ENCODE results near the gene DNAL1.
A peak's percentile ranks its signal among the peaks of the same experiment; 100 is the strongest.
"Not testable (repeated sequence)": the region's sequence is repeated elsewhere in the genome, so short reads cannot be mapped to it uniquely, and the experiment has no call there.

The DNAL1 gene

DNA sequence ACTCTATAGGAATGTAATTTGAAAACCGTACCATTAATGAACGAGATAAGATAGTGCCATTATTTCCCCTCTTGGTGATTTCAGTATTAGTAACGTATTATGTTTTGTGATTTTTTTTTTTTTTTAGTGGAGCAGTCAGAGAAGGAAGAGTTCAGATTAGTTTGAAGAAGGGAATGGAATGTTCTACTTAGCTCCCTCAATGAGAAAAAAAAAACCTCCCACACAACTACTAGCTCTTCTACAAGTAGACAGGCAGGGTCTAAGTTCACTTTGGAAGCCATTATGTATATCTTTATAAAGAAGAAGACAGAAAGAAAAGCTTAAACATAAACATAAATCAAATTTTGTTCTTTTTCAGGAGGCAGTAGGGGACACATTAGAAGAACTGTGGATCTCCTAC lies 42.1 kb downstream of the DNAL1 start:
- Mint-ChIP-seq H3K36me3 (ENCODE audit: insufficient read depth) (peaks cover 3% of the 10 kb centered on the region), H3K27me3 (no peaks in the 10 kb centered on the region), H3K9me3 (no peaks in the 10 kb centered on the region), H3K4me1 (no peaks in the 10 kb centered on the region), H3K4me3 (no peak overlapping the region), H3K27ac (ENCODE audit: low read depth) (no peak overlapping the region)
- DNase-seq (ENCODE audit: low spot score in 2 of 2) (no peak), ATAC-seq (replicated peaks; ENCODE audit: extremely low read depth, poor library complexity, severe bottlenecking) (no peak)

DNA sequence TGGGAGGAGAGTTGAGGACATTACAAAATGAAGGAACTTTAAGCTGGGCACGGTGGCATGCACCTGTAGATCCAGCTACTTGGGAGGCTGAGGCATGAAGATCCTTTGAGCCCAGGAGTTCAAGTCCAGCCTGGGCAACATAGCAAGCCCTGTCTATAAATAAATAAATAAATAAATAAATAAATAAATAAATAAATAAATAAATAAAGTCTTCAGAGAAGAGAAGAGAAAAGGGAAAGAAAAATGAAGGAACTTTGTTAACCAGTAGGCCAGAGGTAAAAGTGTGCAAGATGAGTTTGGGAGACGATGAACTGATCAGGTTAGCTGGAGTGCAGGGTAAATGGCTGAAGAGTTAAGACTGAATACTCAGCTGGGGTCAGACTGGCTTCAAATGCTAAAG lies 49.3 kb downstream of the DNAL1 start:
- Mint-ChIP-seq H3K4me1 (no peaks in the 10 kb centered on the region), H3K4me3 (no peak overlapping the region), H3K27ac (ENCODE audit: low read depth) (no peak overlapping the region), H3K9me3 (no peaks in the 10 kb centered on the region), H3K27me3 (no peaks in the 10 kb centered on the region), H3K36me3 (ENCODE audit: insufficient read depth) (peaks cover 3% of the 10 kb centered on the region)
- no peak for ATAC-seq (replicated peaks; ENCODE audit: extremely low read depth, poor library complexity, severe bottlenecking)
- no peak for DNase-seq (ENCODE audit: low spot score in 2 of 2)

DNA sequence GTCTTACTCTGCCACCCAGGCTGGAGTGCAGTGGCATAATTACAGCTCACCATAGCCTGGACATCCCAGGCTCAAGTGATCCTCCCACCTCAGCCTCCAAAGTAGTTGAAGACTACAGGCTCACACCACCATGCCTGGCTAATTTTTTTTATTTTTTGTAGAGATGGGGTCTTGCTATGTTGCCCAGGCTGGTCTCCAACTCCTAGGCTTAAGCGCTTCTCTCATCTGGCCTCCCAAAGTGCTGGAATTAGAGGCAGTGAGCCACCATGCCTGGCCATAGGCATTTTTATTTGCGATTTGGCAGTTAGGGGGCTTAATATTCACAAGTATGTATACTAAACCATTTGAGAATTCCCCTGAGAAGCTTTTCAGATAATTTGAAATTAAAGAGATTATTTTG lies 50.3 kb downstream of the DNAL1 start:
- no peak for ATAC-seq (replicated peaks; ENCODE audit: extremely low read depth, poor library complexity, severe bottlenecking)
- H3K36me3 Mint-ChIP-seq (ENCODE audit: insufficient read depth), result peaks cover 3% of the 10 kb centered on the region
- no peak overlapping the region for H3K4me3 Mint-ChIP-seq
- H3K27me3 Mint-ChIP-seq, result no peaks in the 10 kb centered on the region
- H3K27ac Mint-ChIP-seq (ENCODE audit: low read depth), result no peak overlapping the region
- no peak for DNase-seq (ENCODE audit: low spot score in 2 of 2)
- no peaks in the 10 kb centered on the region for H3K9me3 Mint-ChIP-seq
- H3K4me1 Mint-ChIP-seq, result no peaks in the 10 kb centered on the region

DNA sequence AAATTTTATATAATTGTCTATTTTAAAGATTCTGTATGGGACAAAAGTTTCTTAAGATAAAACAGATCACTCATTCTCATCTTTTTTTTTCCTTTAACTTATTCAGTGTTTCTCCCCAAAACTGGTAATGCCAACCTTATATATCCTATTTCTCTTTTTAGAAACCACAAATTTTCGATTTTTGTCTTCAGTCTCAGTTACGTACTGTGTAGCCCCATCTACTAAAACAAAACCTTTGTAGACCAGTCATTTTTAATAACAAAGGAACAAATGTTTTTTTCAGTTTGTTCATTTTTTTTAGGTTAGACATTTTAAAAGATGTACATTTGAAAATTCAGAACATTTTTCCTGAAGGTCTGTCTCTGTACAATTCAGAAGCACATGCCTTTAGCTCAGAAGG lies 51.2 kb downstream of the DNAL1 start:
- no peaks in the 10 kb centered on the region for H3K9me3 Mint-ChIP-seq
- H3K27ac Mint-ChIP-seq (ENCODE audit: low read depth), result no peak overlapping the region
- H3K36me3 Mint-ChIP-seq (ENCODE audit: insufficient read depth), result peaks cover 1% of the 10 kb centered on the region

DNA sequence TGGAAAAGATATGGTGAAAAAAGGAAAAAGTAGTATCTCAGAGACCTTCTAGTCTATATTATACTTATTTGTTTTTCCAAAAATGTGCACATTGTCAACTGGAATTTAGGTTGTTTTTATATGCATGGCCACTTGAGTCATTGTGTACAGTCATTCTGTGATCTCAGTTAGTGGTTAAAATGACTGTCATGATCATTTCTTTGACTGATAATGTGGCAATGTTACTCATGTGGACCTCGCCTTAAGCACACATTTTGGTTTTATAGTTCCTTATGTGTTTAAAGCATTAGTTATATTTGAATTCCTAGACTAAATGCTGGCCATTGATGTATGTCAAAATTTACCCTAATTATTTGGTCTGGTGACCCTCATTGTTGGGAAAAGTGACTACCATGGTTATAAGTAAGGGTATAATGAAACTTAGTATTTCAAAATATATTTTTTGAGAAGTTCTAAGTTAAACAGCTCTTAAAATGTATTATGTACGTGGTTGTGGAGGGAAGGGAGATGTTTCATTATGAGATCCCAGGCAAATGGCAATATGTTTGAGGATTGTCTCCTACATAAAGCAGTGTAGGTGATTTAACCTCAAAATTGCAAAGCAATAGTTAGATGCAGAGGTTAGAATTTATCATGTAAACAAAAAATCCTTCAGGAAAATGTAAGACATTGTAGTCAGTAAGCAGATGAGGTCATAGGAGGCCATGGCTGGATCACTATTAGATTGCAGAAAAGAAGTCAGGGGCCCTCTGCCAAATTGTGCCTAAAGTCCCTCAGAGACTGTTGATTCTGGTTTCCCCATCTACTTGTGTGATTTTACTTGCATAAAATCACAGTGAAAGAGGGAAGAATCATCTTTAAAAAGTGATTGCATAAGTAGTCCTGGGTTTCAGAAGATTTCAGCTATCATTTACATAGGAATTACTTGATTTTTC lies 51.9 kb downstream of the DNAL1 start:
- Mint-ChIP-seq H3K4me1 (no peaks in the 10 kb centered on the region), H3K27me3 (no peaks in the 10 kb centered on the region), H3K9me3 (no peaks in the 10 kb centered on the region), H3K4me3 (no peak overlapping the region), H3K27ac (ENCODE audit: low read depth) (no peak overlapping the region), H3K36me3 (ENCODE audit: insufficient read depth) (peaks cover 1% of the 10 kb centered on the region)
- no peak for ATAC-seq (replicated peaks; ENCODE audit: extremely low read depth, poor library complexity, severe bottlenecking)
- no peak for DNase-seq (ENCODE audit: low spot score in 2 of 2)

More for the DNA sequence above, 51.2 kb downstream of the DNAL1 start:
- Mint-ChIP-seq H3K4me1 (no peaks in the 10 kb centered on the region), H3K4me3 (no peak overlapping the region), H3K27me3 (no peaks in the 10 kb centered on the region)
- ATAC-seq (replicated peaks; ENCODE audit: extremely low read depth, poor library complexity, severe bottlenecking) (no peak), DNase-seq (ENCODE audit: low spot score in 2 of 2) (no peak)

DNA sequence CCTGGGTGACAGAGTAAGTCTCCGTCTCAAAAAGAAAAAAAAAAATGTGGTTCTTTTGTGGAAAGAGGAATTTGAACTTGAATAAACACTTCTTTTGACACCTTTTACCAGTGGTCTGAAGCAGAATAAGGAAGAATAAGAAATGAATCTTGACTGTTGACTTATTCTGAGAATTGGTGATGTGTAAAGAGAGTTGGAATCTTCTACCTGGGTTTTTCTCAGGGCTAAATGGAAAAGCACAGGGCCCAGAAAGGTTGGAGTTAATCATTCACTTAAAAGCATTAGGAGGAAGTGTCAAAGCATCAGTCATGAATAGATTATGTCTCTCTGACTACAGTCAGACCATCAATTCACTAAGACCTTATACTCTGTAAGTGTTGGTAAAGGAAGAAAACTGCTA lies 55.5 kb downstream of the DNAL1 start:
- Mint-ChIP-seq H3K4me1 (no peaks in the 10 kb centered on the region), H3K27ac (ENCODE audit: low read depth) (no peak overlapping the region), H3K4me3 (no peak overlapping the region), H3K36me3 (ENCODE audit: insufficient read depth) (no peaks in the 10 kb centered on the region), H3K9me3 (no peaks in the 10 kb centered on the region), H3K27me3 (no peaks in the 10 kb centered on the region)
- DNase-seq (ENCODE audit: low spot score in 2 of 2) (no peak), ATAC-seq (replicated peaks; ENCODE audit: extremely low read depth, poor library complexity, severe bottlenecking) (no peak)

DNA sequence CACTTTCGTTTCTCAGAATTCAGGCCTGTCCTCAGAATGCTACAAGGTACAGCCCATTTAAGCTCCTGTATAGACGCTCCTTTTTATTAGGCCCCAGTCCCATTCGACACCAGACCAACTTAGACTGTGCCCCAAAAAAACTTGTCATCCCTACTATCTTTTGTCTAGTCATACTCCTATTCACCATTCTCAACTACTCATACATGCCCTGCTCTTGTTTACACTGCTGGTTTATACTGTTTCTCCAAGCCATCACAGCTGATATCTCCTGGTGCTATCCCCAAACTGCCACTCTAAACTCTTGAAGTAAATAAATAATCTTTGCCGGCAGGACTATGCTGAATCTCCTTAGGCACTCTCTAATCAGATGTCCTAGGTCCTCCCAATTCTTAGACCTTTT lies 63.3 kb downstream of the DNAL1 start:
- ATAC-seq (replicated peaks; ENCODE audit: extremely low read depth, poor library complexity, severe bottlenecking), result not testable (repeated sequence)

DNA sequence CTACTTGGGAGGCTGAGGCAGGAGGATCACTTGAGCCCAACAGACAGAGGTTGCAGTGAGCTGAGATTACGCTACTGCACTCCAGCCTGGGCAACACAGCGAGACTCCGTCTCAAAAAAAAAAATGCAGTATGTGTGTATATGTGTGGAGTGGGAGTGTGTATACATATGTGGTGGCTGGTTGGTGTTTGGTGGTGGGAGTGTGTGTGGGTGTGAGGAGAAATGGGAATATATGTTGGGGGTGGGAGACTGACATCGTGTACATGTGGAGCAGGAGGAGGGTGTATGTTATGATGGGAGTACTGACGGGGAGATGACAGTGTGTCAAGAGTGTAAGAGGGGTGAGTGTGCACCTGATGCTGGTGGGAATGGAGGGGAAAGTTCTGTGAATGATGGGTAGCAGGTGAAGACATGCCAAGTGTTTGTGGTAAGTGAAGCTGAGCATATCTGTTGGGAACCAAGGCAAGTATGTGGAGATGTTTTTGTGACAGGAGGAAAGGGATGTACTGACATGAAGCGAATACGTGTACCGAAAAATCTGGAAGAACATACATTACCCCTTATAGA lies 65.2 kb downstream of the DNAL1 start:
- no peaks in the 10 kb centered on the region for H3K9me3 Mint-ChIP-seq
- H3K36me3 Mint-ChIP-seq (ENCODE audit: insufficient read depth), result peaks cover 19% of the 10 kb centered on the region
- H3K4me1 Mint-ChIP-seq, result peaks cover 30% of the 10 kb centered on the region
- ATAC-seq (replicated peaks; ENCODE audit: extremely low read depth, poor library complexity, severe bottlenecking) (no peak), DNase-seq (ENCODE audit: low spot score in 2 of 2) (no peak)
- H3K27ac Mint-ChIP-seq (ENCODE audit: low read depth), result no peak overlapping the region
- H3K27me3 Mint-ChIP-seq, result no peaks in the 10 kb centered on the region
- H3K4me3 Mint-ChIP-seq, result peak overlapping the region; percentile 16

More for the DNA sequence above, 63.3 kb downstream of the DNAL1 start:
- not testable (repeated sequence) for H3K4me3 Mint-ChIP-seq; H3K36me3 Mint-ChIP-seq (ENCODE audit: insufficient read depth); H3K27ac Mint-ChIP-seq (ENCODE audit: low read depth); H3K9me3 Mint-ChIP-seq; DNase-seq (ENCODE audit: low spot score in 2 of 2); H3K27me3 Mint-ChIP-seq
- peaks cover 21% of the 10 kb centered on the region for H3K4me1 Mint-ChIP-seq

DNA sequence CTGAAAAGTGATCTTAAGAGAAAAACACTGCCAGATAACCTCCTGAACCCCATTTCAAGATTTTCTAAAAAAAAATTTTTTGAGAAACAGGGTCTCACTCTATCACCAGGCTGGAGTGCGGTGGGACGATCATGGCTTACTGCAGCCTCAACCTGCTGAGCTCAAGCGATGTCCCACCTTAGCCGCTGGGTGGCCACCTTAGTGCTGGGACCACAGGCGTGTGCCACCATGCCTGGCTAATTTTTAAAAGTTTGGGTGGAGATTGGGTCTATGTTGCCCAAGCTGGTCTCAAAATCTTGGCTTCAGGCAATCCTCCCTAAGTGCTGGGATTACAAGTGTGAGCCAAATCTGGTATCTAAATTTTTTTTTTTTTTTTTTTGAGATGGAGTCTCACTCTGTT lies 66.0 kb downstream of the DNAL1 start:
- Mint-ChIP-seq H3K4me1 (peaks cover 30% of the 10 kb centered on the region), H3K4me3 (no peak overlapping the region)

DNA sequence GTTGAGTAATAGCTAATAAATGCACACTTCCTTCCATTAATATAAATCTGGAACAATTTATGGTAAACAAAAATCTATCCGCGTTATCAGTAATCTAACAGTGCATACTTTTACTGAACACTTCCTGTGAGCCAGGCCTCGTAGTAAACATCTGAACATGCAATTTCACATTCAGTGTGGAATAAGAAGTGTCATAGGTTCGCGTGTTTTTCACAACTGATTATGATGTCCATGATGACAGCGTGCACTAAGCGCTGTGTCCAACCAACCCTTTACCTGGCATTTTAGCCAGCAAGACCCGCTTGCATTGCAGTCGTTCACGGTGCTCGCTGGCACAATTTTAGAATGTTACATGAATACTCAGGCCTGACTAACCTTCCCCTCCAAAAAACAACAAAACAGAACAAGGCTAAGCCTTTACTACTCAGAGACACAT lies 67.3 kb downstream of the DNAL1 start:
- Mint-ChIP-seq H3K36me3 (ENCODE audit: insufficient read depth) (peaks cover 32% of the 10 kb centered on the region), H3K4me3 (peak overlapping the region; percentile 98), H3K27ac (ENCODE audit: low read depth) (peak overlapping the region; percentile 98), H3K27me3 (no peaks in the 10 kb centered on the region), H3K4me1 (peaks cover 30% of the 10 kb centered on the region), H3K9me3 (no peaks in the 10 kb centered on the region)
- DNase-seq (ENCODE audit: low spot score in 2 of 2) (no peak), ATAC-seq (replicated peaks; ENCODE audit: extremely low read depth, poor library complexity, severe bottlenecking) (no peak)

More for the DNA sequence above, 66.0 kb downstream of the DNAL1 start:
- no peaks in the 10 kb centered on the region for H3K27me3 Mint-ChIP-seq
- DNase-seq (ENCODE audit: low spot score in 2 of 2) (no peak), ATAC-seq (replicated peaks; ENCODE audit: extremely low read depth, poor library complexity, severe bottlenecking) (no peak)
- no peak overlapping the region for H3K27ac Mint-ChIP-seq (ENCODE audit: low read depth)
- H3K9me3 Mint-ChIP-seq, result no peaks in the 10 kb centered on the region
- H3K36me3 Mint-ChIP-seq (ENCODE audit: insufficient read depth), result peaks cover 23% of the 10 kb centered on the region

DNA sequence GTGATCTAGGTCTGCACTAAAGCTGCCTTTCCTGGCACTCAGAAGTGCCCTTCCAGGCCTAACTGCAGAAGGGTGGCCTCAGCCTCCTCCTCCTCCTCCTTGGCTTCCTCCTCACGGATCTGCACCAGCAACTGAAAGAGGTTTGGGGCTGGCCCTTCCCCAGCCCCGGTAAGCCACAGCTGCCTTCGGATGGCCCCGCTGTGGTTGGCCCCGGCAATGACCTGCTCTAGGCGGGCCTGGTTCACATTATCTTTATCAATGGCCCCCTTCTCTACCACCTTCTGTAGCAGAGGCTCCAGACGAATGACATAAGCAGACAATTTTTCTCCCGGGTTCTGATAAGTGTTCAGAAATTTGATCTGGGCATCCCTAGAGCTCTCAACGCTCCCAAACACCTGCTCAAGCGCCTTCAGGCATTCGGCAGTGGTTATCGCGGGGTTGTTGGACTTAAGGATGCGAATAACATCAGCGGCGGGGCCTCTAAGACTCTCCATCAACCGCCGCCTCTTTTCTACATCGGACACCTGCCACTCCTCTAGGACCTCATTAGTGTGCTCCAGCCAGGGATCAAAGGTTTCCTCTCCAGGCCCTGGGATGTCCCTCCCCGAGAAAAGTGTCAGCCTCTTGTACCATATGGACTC lies 67.9 kb downstream of the DNAL1 start:
- H3K27ac Mint-ChIP-seq (ENCODE audit: low read depth), result peak overlapping the region; percentile 98
- no peaks in the 10 kb centered on the region for H3K9me3 Mint-ChIP-seq
- DNase-seq (ENCODE audit: low spot score in 2 of 2) (no peak), ATAC-seq (replicated peaks; ENCODE audit: extremely low read depth, poor library complexity, severe bottlenecking) (no peak)
- H3K27me3 Mint-ChIP-seq, result no peaks in the 10 kb centered on the region
- peaks cover 30% of the 10 kb centered on the region for H3K4me1 Mint-ChIP-seq
- peaks cover 35% of the 10 kb centered on the region for H3K36me3 Mint-ChIP-seq (ENCODE audit: insufficient read depth)
- H3K4me3 Mint-ChIP-seq, result peak overlapping the region; percentile 98

DNA sequence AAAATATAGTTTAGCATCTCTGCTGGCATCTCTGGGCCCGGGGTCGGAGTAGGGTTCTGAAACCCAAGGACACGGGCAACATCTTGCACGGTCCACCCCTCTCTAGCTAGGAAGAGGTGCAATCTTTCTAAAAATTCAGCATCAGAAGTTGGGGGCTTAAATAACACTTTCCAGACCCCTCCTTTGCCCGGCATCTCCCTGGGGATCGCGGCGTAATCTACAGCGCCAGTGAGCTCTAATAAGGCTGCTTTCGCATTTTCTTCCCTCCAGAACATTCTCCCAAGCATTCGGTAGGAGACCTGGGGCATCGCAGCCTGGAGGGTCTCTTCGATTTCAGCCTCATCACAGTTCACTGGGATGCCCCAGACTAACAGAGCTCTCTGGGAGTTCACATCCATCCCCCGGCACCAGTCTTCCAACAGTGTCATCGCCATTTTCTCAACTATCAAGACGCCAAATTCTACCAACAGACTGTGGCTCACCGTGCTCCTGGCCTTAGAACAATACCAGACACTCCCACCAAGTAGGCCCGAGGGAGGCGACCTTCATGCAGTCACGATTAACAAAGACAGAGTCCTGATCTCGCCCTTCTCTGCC lies 68.5 kb downstream of the DNAL1 start:
- DNase-seq (ENCODE audit: low spot score in 2 of 2) (no peak), ATAC-seq (replicated peaks; ENCODE audit: extremely low read depth, poor library complexity, severe bottlenecking) (peak; percentile 2)
- Mint-ChIP-seq H3K4me1 (peaks cover 30% of the 10 kb centered on the region), H3K4me3 (peak overlapping the region; percentile 98), H3K9me3 (no peaks in the 10 kb centered on the region), H3K27me3 (no peaks in the 10 kb centered on the region), H3K36me3 (ENCODE audit: insufficient read depth) (peaks cover 40% of the 10 kb centered on the region), H3K27ac (ENCODE audit: low read depth) (peak overlapping the region; percentile 98)

Measured in central memory CD8-positive, alpha-beta T cell (primary cell).